HG03457 (cell line): ENCODE data around the gene AMBP.

Experiments
- ATAC-seq: cut with Tn5 transposase; IDR thresholded peaks from one replicate; pipeline ENCODE4 v1.9.1; 2021; ENCODE audit warnings: moderate number of reproducible peaks; ENCODE audit not compliant: unreplicated experiment

AMBP gene

DNA sequence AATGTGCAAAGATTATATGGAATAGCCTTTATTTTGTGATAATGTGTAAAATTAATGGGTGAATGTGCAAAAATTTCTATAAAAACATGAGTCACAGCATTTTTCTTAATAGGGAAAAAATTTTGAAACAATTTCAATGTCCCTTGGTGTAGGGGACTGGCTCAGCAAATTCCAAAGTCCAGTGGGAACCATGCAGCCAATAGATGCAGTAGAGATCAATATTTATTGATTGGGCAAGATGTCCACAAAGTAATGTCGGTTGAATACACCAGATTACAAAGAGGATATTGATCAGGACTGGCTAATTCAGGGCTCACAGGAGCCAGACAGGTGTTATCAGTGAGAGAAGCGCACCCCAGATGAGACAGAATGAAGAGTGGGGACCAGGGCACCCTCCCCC lies 62.5 kb downstream of the AMBP start:
- no peak for ATAC-seq

DNA sequence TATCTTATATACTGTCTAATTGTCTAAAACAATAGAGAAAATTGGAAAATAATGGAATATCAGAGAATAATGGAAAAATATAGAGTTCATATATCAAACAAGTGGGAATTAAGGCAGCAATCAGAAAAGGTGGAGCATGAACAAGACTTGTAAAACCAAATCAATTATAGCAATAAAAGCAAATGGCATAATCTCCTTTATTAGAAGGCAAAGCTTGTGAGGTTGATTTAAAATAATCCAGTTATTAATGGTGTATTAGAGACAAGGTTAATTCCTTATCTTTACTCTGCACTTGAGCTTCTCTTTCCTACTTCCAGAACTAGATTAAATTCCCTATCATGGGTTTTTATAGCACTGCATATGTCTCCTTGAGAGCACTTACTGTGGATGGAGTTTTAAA lies 64.1 kb downstream of the AMBP start:
- no peak for ATAC-seq

DNA sequence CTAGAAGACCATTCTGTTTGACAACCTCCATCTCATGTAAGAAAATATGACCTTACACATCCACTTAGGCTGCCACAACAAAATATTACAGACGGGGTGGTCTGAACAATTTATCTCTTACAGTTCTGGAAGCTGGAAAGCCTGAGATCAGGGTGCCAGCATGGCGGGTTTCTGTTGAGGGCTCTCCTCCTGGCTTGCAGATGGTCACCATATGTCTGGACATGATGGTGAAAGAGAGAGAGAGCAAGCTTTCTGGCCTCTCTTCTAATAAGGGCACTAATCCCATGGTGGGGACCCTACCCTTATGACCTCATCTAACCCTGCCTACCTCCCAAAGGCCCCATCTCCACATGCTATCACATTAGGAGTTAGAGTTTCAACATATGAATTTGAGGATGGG lies 66.0 kb downstream of the AMBP start:
- no peak for ATAC-seq

DNA sequence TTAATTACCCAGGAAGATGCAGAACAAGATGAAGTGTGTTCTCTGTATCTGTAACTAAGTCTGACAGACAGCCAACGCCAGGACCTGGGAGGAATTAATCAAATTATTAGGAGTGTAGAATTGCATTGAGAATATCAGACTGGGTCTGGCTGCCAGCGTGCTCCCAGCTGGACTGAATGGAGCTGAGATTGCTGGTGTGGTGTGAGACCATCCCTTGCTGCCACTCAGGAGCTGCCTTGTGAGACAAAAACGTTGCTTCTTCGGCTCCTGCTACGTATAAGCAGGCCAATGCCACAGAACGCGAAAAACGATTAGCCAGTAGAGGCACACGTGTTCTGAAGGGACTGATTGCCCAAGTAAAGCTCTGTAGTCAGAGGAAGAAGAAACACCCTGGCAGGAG lies 66.8 kb downstream of the AMBP start:
- ATAC-seq: no peak
